Astrocyte of the spinal cord (primary cell): ENCODE measurements around the gene NELFB.

Source experiments
- DNase-seq: peaks from one replicate; pipeline ENCODE4 v3.0.0; 2011; ENCODE audit warnings: low read depth, low spot score
- H3K4me3 ChIP-seq: 2 replicates; pipeline ENCODE4 v1.5.1; 2011; ENCODE audit warnings: low read depth, mild to moderate bottlenecking, low read length, moderate library complexity
- CTCF ChIP-seq: IDR thresholded peaks from 2 replicates; pipeline ENCODE4 v1.5.1; 2012; ENCODE audit warnings: low read depth, mild to moderate bottlenecking, low read length, inconsistent platforms
- in situ Hi-C: cut with HindIII; loops from 2 replicates; pipeline ENCODE4 v1.10.0; 2017; ENCODE audit warnings: low sequenced_read_pairs

NELFB gene

GRCh38 chr9:137266162-137266527 lies 11.0 kb downstream of the NELFB start:
- H3K4me3 ChIP-seq: no peak overlapping the region
- no peak for TF ChIP-seq CTCF
- in situ Hi-C loops: no loop called here
- DNase-seq: no peak

GRCh38 chr9:137266585-137267453 lies 11.7 kb downstream of the NELFB start:
- H3K4me3 ChIP-seq: no peak overlapping the region
- in situ Hi-C loops: no loop called here

GRCh38 chr9:137267933-137268355 lies 12.8 kb downstream of the NELFB start:
- in situ Hi-C loops: no loop called here
- no peak for DNase-seq
- no peak overlapping the region for H3K4me3 ChIP-seq
- no peak for TF ChIP-seq CTCF

More at GRCh38 chr9:137266585-137267453, 11.7 kb downstream of the NELFB start:
- no peak for DNase-seq
- no peak for TF ChIP-seq CTCF

DNA sequence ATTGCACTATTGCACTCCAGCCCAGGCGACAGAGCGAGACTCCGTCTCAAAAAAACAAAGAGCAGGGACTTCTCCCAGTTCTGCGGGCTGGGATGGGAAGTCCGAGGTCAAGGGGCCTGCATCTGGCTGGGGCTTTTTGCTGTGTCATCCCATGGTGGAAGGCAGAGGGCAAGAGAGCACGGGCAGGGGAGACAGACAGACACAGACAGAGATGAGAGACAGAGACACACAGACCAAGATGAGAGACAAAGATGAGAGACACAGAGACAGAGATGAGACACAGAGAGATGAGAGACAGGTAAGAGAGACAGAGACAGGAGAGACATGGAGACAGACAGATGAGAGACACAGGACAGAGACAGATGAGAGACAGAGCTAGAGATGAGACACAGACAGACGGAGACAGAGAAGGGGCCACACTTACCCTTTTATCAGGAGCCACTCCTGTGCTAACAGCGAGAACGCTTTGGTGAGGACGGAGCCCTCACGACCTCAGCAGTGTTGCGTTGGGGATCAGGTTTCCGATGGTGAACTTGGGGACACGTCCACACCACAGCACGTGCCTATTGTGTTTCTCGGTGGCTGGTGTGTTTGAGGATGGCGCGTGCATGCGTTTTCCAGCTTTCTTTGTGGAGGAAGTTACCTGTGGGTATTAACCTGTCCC lies 13.5 kb downstream of the NELFB start:
- H3K4me3 ChIP-seq: no peak overlapping the region
- in situ Hi-C loops: no loop called here
- TF ChIP-seq CTCF: no peak
- DNase-seq: no peak

DNA sequence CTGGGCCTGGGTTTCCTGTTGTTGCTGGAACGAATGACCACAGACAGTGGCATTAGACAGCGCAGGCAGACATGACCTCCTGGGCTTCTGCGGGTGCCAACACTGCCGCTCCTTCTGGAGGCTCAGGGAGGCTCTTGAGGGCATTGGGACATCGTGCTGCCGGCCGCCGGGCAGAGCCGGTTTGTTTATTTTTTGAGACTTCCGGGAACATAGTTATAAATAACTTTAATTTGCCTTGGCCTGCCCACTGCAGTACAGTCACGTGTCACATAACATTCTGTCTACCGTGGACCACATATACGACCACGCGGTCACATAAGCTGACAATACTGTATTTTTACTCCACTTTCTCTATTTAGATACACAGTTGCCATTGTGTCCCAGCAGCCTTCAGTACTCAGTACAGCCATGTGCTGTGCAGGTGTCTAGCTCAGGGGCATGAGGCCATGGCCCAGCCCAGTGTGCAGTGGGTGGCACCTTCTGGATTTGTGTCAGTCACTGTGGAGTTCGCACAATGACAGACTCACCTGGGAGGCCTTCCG lies 14.2 kb downstream of the NELFB start:
- no peak for DNase-seq
- no peak overlapping the region for H3K4me3 ChIP-seq
- in situ Hi-C loops: no loop called here
- no peak for TF ChIP-seq CTCF

- no peak overlapping the region for H3K4me3 ChIP-seq
- DNase-seq: no peak
- TF ChIP-seq CTCF: no peak
- in situ Hi-C loops: no loop called here
Observed at GRCh38 chr9:137270929-137271695, 16.0 kb downstream of the NELFB start.
